ENCODE measurements around the gene PDCD1LG2.

The PDCD1LG2 gene

DNA sequence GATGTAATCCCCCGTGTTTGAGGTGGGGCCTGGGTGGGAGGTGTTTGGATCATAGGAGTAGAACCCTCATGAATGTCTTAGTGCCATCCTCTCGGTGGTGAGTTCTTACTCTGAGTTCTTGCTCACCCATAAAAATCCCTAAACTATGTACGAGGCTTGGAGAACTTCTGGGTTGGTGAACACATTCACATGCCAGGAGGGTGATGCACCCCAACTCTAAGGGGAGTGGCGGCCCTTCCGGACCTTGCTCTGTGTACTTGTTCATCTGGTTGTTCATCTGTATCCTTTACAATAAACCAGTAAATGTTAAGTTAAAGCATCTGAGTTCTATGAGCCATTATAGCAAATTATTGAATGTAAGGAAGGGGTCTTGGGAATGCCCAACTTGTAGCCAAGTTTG, 82.6 kb downstream of the PDCD1LG2 start:
- no peak for DNase-seq (ENCODE audit: low read depth, low spot score)
- peak overlapping the region; percentile 31 for H3K27ac ChIP-seq

DNA sequence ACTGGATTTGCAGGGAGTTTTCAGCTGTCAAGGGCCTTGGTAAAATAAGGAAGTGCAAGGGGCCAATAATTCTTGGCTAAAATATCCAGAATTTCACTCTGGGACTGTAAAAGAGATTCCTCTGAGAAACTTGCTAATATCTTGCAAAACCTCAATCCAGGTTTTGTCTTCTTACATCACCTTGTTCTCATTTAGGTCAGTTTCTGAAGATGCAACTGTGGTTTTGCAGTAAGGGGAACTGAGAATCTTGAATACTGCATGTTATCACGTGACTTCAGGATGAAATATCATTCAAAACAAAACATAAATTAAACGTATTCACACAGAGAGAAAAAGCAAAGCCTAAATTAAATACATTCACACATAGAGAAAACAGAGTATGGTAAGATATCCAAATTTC, 83.6 kb downstream of the PDCD1LG2 start:
- H3K27ac ChIP-seq, result no peak overlapping the region
- no peak for DNase-seq (ENCODE audit: low read depth, low spot score)

DNA sequence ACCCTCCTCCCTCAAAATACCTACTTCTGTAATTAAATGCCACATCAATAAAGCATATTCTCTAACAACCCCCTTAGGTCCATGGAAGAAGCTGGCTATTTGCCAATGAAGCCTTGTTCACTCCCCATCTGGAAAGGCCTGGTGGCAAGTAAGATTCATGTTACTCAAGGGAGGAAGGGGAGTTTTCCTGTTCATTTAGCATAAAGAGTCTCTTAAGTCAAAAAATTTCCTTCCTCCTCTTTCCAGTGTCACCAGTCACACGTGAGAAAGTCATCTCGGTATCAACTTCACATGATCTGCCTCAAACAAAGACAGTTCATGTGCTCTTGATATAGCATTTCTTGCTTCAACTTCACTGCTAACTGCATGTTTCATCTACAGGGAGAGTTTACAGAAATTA, 85.8 kb downstream of the PDCD1LG2 start:
- H3K27ac ChIP-seq, result no peak overlapping the region
- DNase-seq (ENCODE audit: low read depth, low spot score), result no peak

DNA sequence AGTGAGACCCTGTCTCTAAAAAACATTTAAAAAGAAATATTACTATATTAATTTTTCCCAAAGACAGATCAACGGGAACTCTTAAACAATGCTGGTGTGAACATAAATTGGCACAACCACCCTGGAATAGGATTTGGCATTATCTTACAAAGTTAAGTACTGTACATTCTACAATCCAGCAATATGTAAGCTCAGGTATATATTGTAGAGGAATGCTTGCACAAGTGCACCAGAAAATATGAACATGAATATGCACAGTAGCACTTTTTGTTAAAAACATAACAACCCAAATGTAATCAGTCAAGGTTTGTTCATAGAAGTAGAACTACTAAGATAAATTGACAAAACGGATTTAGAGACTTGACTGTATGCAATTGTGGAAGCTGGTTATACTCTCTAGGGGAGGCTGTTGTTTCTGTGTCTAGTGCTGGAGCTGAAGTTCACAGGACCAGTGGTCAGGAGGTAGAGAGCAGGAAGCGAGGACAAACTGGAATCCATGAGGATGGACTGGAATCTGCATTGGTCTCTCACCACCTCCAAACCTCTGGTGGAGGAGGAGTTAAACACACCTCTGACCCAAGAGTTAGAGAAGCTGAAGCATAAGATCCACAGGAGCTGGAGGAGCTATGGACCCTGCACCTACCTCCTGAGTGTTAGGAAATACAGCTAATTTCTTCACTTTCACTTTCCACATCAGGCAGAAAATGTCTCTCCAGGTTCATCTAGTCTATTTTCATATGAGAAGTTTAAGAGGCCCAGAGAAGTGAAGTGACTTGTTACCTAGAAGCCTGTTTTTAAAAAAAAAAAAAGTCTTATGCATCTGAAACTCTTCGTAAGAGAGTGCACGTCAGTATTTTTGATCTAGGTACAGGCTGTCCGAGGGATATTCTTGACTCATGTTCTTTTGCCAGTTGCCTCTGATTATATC, 98.2 kb downstream of the PDCD1LG2 start:
- DNase-seq (ENCODE audit: low read depth, low spot score), result no peak
- H3K27ac ChIP-seq, result no peak overlapping the region

DNA sequence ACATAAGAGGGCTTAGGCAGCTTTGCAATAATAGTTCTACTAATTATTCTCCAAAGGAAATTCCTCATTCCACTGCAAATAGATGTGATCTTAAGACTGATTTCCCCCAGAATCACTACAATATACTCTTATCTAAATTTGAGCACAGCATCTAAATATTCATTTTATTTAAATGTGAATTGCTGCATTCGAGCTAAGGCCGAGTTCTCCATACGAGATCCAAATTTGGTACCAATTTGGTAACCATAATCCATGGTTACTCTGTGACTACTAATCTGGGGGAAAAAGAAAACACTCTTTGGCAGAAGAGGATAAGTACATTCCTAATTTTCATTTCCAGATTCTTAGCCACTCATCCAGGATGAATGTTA, 98.9 kb downstream of the PDCD1LG2 start:
- H3K27ac ChIP-seq, result no peak overlapping the region
- no peak for DNase-seq (ENCODE audit: low read depth, low spot score)

DNA sequence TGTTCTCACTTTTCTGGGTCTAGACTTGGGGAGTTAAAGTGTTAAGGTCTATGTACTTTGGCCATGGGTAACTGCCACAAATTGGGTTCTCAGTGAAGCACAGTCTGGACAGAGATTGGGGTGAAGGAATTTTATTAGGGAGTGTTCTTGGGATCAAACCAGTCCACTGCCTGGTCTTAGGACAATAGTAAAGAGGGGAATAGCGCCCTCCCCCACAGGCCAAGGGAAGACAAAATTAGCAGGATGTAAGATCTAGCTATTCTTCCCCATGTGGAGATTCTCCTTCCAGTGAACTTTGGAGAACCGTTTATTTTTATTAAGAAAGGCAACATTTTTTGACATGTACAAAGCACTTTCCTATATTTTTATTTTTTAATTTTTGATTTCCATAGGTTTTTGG, 100.2 kb downstream of the PDCD1LG2 start:
- DNase-seq (ENCODE audit: low read depth, low spot score), result no peak
- no peak overlapping the region for H3K27ac ChIP-seq

DNA sequence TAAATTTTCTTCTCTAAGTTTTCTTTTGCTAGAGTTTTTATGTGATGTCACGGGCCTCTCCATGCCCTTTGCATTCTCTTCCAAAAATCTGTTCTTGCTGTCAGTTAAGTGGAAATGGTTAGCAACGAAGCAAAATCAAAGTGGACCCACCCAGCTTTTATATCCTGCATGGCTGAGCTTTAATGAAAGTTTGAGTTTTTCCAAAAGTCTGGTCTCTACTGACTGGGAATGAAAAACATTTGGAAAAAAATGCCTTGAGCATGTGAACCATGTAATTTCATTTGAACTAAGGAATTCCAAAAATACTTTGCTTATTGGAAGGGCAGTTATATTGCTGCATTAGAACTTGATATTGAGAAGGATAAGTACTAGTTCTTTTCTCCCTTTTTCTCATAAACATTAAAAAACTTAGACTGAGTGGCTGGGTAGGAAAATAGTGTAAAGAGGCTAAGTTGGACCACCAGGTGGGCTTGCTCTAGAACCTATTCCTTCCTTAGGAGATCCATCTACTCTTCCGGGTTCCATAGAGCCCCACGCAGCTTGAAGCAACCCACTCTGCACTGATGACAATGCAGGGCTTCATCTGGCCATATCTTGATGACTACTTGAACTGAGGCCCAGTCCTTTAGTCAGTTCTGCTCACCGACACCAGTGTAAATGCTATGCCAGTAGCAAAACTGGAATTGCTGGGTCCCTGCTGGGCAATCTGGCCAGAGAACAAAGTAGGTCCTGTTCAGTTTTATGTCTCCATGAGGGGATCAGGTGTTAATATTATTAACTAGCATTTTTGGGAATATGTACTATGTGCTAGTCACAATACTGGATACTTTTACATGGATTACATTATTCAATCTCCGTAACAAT, 101.2 kb downstream of the PDCD1LG2 start:
- no peak for DNase-seq (ENCODE audit: low read depth, low spot score)
- no peak overlapping the region for H3K27ac ChIP-seq

DNA sequence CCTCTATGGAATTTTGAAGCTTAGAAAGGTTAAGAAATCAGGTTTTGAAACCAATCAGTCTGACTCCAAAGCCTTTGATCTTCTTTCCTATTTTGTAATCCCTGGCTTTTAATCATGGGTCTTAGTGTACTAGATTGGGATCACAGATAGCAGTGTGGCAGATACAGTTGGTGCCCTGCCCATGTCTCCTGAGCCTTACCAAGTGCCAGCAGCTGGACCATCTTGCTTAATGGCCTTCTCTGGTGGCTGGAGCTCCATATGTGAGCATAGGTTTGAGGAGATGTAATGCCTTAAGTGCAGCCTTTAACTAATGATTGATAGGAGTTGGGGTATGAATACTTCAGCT, 101.8 kb downstream of the PDCD1LG2 start:
- DNase-seq (ENCODE audit: low read depth, low spot score), result no peak
- no peak overlapping the region for H3K27ac ChIP-seq

DNA sequence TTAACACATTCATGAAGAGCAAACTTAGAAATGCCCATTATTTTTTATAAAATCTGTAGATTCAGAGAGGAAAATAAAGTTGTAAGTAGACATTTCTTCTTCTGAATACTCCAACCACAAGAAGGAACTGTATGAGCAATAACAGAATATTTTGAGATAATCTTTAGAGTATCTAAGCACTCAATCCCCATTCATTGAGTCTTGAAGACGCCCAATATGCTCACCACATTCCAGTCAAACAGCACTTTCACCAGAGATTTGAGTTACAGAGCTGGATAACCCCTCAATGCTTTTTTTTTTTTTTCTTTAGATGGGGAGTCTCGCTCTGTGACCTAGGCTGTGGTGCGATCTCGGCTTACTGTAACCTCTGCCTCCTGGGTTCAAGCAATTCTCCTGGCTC, 103.9 kb downstream of the PDCD1LG2 start:
- no peak for DNase-seq (ENCODE audit: low read depth, low spot score)
- H3K27ac ChIP-seq, result no peak overlapping the region

DNA sequence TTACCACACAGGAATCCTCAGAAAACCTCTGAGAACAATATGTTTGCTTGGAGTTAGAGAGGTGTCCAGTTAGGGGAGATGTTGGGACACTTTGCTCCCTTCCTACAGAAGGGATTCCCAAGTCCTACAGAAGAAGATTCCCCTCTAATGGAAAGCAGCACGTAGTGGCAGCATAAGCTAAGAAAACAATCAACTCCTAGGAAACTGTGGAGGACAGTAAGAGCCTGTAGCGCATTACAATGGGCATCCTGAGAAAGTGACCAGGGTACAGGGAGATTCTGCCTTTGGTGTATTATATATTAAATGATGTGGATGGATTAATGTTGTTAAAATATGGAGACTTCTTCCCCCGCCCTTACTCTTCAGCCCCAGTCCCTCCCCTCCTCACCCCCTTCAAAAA, 104.7 kb downstream of the PDCD1LG2 start:
- no peak overlapping the region for H3K27ac ChIP-seq
- no peak for DNase-seq (ENCODE audit: low read depth, low spot score)

DNA sequence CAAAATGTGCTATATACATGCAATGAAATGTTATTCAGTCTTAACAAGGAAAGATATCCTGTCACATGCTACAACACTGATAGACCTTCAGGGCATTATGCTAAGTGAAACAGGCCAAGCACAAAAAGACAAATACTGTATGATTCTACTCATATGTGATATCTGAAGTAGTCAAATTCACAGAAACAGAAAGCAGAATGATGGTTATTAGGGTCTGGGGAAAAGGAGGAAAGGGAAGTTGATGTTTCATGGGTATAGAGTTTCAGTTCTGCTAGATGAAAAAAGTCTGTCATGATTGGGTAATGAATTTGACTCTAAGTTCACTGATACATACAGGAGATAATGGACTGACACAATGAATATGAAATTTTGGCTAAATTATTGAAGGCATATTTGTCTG, 107.4 kb downstream of the PDCD1LG2 start:
- DNase-seq (ENCODE audit: low read depth, low spot score), result no peak
- H3K27ac ChIP-seq, result no peak overlapping the region

DNA sequence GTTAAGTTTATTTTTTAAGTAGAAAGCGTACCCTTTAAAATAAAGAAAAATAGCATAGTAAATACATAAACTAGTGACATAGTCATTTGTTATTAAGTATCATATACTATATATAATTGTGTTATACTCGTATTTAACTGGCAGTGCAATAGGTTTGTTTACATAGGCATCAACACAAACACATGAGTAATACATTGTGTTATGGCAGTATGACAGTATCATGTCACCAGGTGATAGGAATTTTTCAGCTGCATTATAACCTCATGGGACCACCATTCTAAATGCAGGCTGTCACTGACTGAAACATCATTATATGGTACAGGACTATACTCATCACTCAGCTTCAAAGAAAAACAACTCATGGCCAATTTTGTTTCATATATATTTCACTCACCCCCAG, 110.2 kb downstream of the PDCD1LG2 start:
- peak overlapping the region; percentile 62 for H3K27ac ChIP-seq
- no peak for DNase-seq (ENCODE audit: low read depth, low spot score)

Measured in epithelial cell of prostate (primary cell).